AG04449 (cell line): ENCODE results near the gene PCDHB13.
"Not testable (repeated sequence)": the region's sequence is repeated elsewhere in the genome, so short reads cannot be mapped to it uniquely, and the experiment has no call there.

Experiments used
- CTCF ChIA-PET: fragments of 350-600 bp; formaldehyde crosslinking; extraction: SDS; loops from one replicate; lab custom pipeline; 2021; ENCODE audit warnings: antibody characterized with exemption; lab: Yijun Ruan, JAX
- POLR2A ChIA-PET: fragments of 400-600, 350-600 bp; formaldehyde crosslinking; extraction: SDS; loops from one replicate; lab custom pipeline; 2020; ENCODE audit warnings: antibody characterized with exemption, inconsistent platforms; lab: Yijun Ruan, JAX
- DNase-seq: peaks from one replicate; pipeline ENCODE4 v3.0.0-alpha.2; 2010; ENCODE audit warnings: low read depth, low spot score
- H3K4me3 ChIP-seq: 2 replicates; pipeline ENCODE4 v1.5.1; 2011; ENCODE audit warnings: low read depth, mild to moderate bottlenecking, control low read depth, low read length
- TF ChIP-seq, protein P1 (sequence below): IDR thresholded peaks from one replicate; pipeline ENCODE4 v1.5.1; 2011; ENCODE audit warnings: mild to moderate bottlenecking, moderate library complexity, low read length, control low read depth, inconsistent platforms; ENCODE audit not compliant: insufficient read depth; ENCODE audit errors: missing control alignments

The PCDHB13 gene

DNA sequence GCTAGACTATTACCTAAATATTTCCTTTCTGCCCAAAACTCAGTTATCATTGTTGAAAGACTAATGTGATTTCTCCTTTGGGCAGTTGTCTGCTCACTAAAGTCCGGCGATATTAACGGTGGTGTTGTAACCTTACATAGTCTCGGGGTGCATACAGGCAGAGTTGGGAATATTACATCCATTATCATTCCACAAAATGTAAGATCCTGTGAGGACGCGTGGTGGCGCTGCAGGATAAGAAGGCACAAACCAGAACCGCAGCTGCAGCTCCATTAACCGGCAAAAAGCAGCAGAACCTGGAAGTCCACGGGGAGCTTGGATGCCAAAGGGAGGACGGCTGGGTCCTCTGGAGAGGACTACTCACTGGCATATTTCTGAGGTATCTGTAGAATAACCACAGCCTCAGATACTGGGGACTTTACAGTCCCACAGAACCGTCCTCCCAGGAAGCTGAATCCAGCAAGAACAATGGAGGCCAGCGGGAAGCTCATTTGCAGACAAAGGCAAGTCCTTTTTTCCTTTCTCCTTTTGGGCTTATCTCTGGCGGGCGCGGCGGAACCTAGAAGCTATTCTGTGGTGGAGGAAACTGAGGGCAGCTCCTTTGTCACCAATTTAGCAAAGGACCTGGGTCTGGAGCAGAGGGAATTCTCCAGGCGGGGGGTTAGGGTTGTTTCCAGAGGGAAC is at the start of gene PCDHB13:
PCDHB13 (plus strand) TSS at position 264 of the 684 bp plus-strand sequence; CDS start at position 469, 205 bp downstream.
- DNase-seq, H3K4me3 ChIP-seq, POLR2A ChIA-PET: not testable (repeated sequence)
- CTCF ChIA-PET: interaction anchor here (0.7 to 1.9 kb wide), 2 partner anchors 18 to 350 kb away, joined by 3 to 6 read pairs; no protein-coding TSS in a partner anchor

DNA sequence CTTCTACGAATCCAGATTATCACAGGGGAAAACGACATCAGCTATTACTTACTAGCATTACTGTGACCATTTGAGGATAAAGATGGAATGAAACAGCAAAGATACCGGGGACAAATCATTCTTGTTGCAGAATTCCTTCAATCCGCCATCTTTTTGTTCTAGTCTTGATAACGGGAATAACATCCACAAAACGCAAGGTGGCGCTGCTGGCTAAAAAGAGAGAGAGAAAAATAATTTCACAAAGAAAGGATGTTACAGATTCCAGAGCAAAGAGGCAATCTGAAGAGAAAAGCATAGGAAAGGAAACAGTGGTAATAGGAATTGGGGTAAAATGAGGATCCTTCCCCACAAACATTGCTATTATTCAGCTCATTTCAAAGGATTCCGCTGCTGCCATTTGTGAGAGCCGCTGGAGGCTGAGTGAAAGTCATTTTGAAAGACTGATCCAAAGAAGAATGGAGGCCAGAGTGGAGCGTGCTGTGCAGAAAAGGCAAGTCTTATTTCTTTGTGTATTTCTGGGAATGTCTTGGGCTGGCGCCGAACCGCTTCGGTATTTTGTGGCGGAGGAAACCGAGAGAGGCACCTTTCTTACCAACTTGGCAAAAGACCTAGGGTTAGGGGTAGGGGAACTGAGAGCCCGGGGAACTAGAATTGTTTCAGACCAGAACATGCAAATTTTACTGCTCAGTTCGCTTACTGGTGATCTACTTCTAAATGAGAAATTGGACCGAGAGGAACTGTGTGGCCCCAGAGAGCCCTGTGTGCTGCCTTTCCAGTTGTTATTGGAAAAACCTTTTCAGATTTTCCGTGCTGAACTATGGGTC is 41.1 kb upstream of the PCDHB13 start, which contains the start of gene PCDHB7:
PCDHB7 (plus strand) TSS at position 264 of the 824 bp plus-strand sequence; CDS start at position 456, 192 bp downstream.
- no peak for DNase-seq
- POLR2A ChIA-PET: no interaction called here
- CTCF ChIA-PET: interaction anchor here (1.0 to 2.2 kb wide), 4 partner anchors 10 to 391 kb away, joined by 4 to 11 read pairs (median 6); partner anchors contain the start of genes PCDHB16 and PCDHB6
- H3K4me3 ChIP-seq: peak within 1 kb of the TSS; percentile 13; the same call in 1 of the 2 replicates
- TF ChIP-seq, protein P1, sequence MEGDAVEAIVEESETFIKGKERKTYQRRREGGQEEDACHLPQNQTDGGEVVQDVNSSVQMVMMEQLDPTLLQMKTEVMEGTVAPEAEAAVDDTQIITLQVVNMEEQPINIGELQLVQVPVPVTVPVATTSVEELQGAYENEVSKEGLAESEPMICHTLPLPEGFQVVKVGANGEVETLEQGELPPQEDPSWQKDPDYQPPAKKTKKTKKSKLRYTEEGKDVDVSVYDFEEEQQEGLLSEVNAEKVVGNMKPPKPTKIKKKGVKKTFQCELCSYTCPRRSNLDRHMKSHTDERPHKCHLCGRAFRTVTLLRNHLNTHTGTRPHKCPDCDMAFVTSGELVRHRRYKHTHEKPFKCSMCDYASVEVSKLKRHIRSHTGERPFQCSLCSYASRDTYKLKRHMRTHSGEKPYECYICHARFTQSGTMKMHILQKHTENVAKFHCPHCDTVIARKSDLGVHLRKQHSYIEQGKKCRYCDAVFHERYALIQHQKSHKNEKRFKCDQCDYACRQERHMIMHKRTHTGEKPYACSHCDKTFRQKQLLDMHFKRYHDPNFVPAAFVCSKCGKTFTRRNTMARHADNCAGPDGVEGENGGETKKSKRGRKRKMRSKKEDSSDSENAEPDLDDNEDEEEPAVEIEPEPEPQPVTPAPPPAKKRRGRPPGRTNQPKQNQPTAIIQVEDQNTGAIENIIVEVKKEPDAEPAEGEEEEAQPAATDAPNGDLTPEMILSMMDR: peak; percentile 20

DNA sequence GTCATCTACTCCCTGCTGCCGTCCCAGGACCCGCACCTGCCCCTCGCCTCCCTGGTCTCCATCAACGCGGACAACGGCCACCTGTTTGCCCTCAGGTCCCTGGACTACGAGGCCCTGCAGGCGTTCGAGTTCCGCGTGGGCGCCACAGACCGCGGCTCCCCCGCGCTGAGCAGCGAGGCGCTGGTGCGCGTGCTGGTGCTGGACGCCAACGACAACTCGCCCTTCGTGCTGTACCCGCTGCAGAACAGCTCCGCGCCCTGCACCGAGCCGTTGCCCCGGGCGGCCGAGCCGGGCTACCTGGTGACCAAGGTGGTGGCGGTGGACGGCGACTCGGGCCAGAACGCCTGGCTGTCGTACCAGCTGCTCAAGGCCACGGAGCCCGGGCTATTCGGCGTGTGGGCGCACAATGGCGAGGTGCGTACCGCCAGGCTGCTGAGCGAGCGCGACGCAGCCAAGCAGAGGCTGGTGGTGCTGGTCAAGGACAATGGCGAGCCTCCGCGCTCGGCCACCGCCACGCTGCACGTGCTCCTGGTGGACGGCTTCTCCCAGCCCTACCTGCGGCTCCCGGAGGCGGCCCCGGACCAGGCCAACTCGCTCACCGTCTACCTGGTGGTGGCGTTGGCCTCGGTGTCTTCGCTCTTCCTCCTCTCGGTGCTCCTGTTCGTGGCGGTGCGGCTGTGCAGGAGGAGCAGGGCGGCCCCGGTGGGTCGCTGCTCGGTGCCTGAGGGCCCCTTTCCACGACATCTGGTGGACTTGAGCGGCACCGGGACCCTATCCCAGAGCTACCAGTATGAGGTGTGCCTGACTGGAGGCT is 39.2 kb upstream of the PCDHB13 start:
- DNase-seq, H3K4me3 ChIP-seq, POLR2A ChIA-PET, CTCF ChIA-PET: not testable (repeated sequence)

DNA sequence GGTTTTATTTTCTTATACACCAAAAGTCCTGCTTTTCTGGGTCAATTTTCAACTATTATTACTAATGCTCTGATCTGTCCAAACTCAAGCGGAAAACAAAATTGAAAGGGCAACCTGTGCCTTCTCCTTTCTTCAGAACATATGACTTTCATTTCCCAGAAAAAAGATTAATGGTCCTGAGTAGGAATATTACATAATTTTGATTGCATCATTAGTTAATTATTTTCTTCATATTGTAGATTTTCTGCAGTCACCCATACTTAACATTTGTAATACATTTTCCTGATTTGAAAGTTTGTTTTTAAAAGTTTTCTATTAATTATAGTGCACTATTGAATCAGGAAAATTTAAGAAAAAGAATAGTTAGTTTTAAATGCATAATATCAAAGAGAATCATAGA is 37.8 kb upstream of the PCDHB13 start:
- ChIA-PET POLR2A (no interaction called here), CTCF (no interaction called here)
- TF ChIP-seq, protein P1: no peak
- no peak for DNase-seq
- no peak overlapping the region for H3K4me3 ChIP-seq

DNA sequence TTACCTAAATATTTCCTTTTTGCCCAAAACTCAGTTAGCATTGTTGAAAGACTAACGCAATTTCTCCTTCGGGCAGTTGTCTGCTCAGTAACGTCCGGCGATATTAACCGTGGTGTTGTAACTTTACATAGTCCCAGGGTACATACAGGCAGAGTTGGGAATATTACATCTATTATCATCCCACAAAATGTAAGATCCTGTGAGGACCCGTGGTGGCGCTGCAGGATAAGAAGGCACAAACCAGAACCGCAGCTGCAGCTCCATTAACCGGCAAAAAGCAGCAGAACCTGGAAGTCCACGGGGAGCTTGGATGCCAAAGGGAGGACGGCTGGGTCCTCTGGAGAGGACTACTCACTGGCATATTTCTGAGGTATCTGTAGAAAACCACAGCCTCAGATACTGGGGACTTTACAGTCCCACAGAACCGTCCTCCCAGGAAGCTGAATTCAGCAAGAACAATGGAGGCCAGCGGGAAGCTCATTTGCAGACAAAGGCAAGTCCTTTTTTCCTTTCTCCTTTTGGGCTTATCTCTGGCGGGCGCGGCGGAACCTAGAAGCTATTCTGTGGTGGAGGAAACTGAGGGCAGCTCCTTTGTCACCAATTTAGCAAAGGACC is 36.0 kb upstream of the PCDHB13 start, which contains the start of gene PCDHB8:
PCDHB8 (plus strand) TSS at position 214 of the 615 bp plus-strand sequence; CDS start at position 459, 245 bp downstream.
- CTCF ChIA-PET: interaction anchor here (0.8 to 1.7 kb wide), 3 partner anchors 22 to 386 kb away, joined by 3 to 10 read pairs (median 3); partner anchors contain the start of genes PCDHB11 and PCDHB12
- H3K4me3 ChIP-seq, POLR2A ChIA-PET, DNase-seq: not testable (repeated sequence)

DNA sequence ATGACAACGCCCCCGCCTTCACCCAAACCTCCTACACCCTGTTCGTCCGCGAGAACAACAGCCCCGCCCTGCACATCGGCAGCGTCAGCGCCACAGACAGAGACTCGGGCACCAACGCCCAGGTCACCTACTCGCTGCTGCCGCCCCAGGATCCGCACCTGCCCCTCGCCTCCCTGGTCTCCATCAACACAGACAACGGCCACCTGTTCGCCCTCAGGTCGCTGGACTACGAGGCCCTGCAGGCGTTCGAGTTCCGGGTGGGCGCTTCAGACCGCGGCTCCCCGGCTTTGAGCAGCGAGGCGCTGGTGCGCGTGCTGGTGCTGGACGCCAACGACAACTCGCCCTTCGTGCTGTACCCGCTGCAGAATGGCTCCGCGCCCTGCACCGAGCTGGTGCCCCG is 34.3 kb upstream of the PCDHB13 start:
- CTCF ChIA-PET, DNase-seq, H3K4me3 ChIP-seq, POLR2A ChIA-PET: not testable (repeated sequence)

DNA sequence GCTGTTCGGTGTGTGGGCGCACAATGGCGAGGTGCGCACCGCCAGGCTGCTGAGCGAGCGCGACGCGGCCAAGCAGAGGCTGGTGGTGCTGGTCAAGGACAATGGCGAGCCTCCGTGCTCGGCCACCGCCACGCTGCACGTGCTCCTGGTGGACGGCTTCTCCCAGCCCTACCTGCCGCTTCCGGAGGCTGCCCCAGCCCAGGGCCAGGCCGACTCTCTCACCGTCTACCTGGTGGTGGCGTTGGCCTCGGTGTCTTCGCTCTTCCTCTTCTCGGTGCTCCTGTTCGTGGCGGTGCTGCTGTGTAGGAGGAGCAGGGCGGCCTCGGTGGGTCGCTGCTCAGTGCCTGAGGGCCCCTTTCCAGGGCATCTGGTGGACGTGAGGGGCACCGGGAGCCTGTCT is 33.8 kb upstream of the PCDHB13 start:
- CTCF ChIA-PET, POLR2A ChIA-PET, DNase-seq, H3K4me3 ChIP-seq: not testable (repeated sequence)

DNA sequence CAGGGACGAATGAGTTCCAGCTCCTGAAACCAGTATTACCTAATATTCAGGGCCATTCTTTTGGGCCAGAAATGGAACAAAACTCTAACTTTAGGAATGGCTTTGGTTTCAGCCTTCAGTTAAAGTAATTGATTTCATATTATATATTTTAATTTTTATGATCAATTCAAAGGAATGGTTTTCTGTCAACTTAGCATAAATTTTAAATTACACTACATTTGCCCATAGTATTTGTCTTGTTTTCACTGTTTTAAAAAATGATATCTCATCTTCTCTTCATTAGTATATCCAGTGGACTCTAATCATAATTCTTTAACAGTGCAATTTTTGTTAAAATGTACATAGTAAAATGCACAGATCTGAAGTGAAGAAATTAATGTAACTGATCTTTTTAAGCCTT is 33.4 kb upstream of the PCDHB13 start:
- ChIA-PET CTCF (no interaction called here), POLR2A (no interaction called here)
- DNase-seq: no peak
- H3K4me3 ChIP-seq: no peak overlapping the region
- TF ChIP-seq, protein P1: no peak
